Mesendoderm (in vitro differentiated cells): ENCODE results near the gene NIFK.
A peak's percentile ranks its signal among the peaks of the same experiment; 100 is the strongest.

ENCODE experiments used
- DNase-seq: peaks from one replicate; pipeline ENCODE4 v3.0.0; 2013
- H2AK5ac ChIP-seq: 2 replicates; pipeline ENCODE4 v1.6.1; 2013; ENCODE audit warnings: low read length, inconsistent platforms
- H2BK120ac ChIP-seq: 2 replicates; pipeline ENCODE4 v1.6.1; 2013; ENCODE audit warnings: low read depth, mild to moderate bottlenecking, low read length, moderate library complexity, mixed read lengths
- H2BK15ac ChIP-seq: replicated peaks from 2 replicates; pipeline ENCODE4 v1.6.1; 2013; ENCODE audit warnings: low read depth, mild to moderate bottlenecking, moderate library complexity
- H2BK5ac ChIP-seq: 2 replicates; pipeline ENCODE4 v1.6.1; 2013; ENCODE audit warnings: low read length, inconsistent platforms
- H3K18ac ChIP-seq: 2 replicates; pipeline ENCODE4 v1.6.1; 2013; ENCODE audit warnings: mild to moderate bottlenecking, low read length, mixed read lengths
- H3K23ac ChIP-seq: one replicate; pipeline ENCODE4 v1.6.1; 2013; ENCODE audit warnings: low read length
- H3K27ac ChIP-seq: 2 replicates; pipeline ENCODE4 v1.5.1; 2013; ENCODE audit warnings: low read depth, mild to moderate bottlenecking, inconsistent platforms, low read length, moderate library complexity
- H3K27me3 ChIP-seq: 2 replicates; pipeline ENCODE4 v1.6.1; 2013; ENCODE audit warnings: low read length, control low read depth, mild to moderate bottlenecking, inconsistent platforms; ENCODE audit not compliant: insufficient read depth, poor library complexity
- H3K36me3 ChIP-seq: 2 replicates; pipeline ENCODE4 v1.6.1; 2013; ENCODE audit warnings: low read length, inconsistent platforms; ENCODE audit not compliant: control insufficient read depth, insufficient read depth
- H3K4ac ChIP-seq: one replicate; pipeline ENCODE4 v1.6.1; 2013; ENCODE audit warnings: low read depth, mild to moderate bottlenecking, low read length, moderate library complexity
- H3K4me1 ChIP-seq: 2 replicates; pipeline ENCODE4 v1.6.1; 2013; ENCODE audit warnings: low read depth, low read length, inconsistent platforms; ENCODE audit not compliant: control insufficient read depth
- H3K4me2 ChIP-seq: 2 replicates; pipeline ENCODE4 v1.6.1; 2013; ENCODE audit warnings: low read length
- H3K4me3 ChIP-seq: 2 replicates; pipeline ENCODE4 v1.5.1; 2013; ENCODE audit warnings: mild to moderate bottlenecking, low read length
- H3K56ac ChIP-seq: one replicate; pipeline ENCODE4 v1.6.1; 2013; ENCODE audit warnings: low read length
- H3K79me1 ChIP-seq: 2 replicates; pipeline ENCODE4 v1.6.1; 2013; ENCODE audit warnings: low read length, inconsistent platforms
- H3K79me2 ChIP-seq: 2 replicates; pipeline ENCODE4 v1.6.1; 2013; ENCODE audit warnings: mild to moderate bottlenecking, low read length; ENCODE audit not compliant: control insufficient read depth, insufficient read depth
- H3K9ac ChIP-seq: 2 replicates; pipeline ENCODE4 v1.6.1; 2013; ENCODE audit warnings: low read length, inconsistent platforms
- H4K5ac ChIP-seq: one replicate; pipeline ENCODE4 v1.6.1; 2013; ENCODE audit warnings: low read length
- H4K8ac ChIP-seq: one replicate; pipeline ENCODE4 v1.6.1; 2013; ENCODE audit warnings: low read depth, mild to moderate bottlenecking, control low read depth, low read length, moderate library complexity
- WGBS: extraction: QIAGEN DNeasy Blood & Tissue Kit; methylation state at CpG from one replicate; pipeline ENCODE4 v1.1.7; 2013; ENCODE audit warnings: low lambda C conversion rate, missing lambda C conversion rate; ENCODE audit not compliant: insufficient coverage; ENCODE audit errors: extremely low coverage; 5-methylcytosine and 5-hydroxymethylcytosine counted together

Gene NIFK

DNA sequence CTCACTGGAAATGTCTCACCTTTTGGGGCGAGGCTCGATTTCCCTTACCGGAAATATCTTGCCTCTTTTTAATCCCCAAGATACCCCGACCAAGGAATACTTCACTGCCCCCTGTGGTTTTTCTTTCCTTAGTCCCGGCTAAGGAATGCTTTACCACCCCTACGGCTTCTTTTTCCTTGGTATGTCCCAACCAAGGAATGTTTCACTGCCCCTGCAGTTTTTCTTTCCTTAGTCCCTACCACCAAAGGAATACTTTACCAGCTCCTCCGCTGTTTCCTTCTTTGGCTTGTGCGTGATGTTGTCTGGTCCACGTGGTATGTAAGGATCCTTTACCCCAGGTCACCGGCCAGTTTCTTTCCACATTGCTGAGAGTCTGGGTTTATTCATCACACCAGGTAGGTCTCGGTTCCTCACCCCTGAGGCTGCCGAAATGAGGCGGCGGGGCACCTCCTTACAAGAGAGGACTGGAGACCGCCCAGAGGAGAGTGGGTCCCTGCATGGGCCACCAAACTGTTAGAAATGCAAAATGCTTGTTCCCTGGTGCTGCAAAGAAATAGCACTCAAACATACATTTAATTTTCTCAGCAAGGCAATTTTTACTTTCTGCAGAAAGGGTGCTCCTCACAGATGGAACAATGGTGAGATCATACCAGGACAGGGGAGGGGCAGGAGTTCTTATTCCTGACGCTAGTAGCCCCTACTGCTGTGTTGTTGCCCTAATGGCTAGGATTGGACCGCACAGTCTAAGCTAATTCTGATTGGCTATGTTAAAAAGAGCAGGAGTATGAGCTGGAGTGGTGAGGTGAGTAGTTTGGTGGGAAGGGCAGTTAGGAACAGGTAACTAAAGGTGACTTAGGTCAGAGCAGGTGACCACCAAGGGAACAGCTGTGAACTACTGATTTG, 54.0 kb downstream of the NIFK start:
- H3K79me1 ChIP-seq, result no peaks in the 10 kb centered on the region
- no peak overlapping the region for H2BK5ac ChIP-seq
- no peaks in the 10 kb centered on the region for H3K79me2 ChIP-seq
- H2BK15ac ChIP-seq, result no peak overlapping the region
- no CpG with 5 or more reads among the region's 17 CpGs for WGBS
- H3K23ac ChIP-seq, result no peak overlapping the region
- H2BK120ac ChIP-seq, result no peak overlapping the region
- no peak overlapping the region for H3K9ac ChIP-seq
- H3K4ac ChIP-seq, result no peak overlapping the region
- H3K27ac ChIP-seq, result no peak overlapping the region
- H3K36me3 ChIP-seq, result no peaks in the 10 kb centered on the region
- peak; percentile 23 for DNase-seq
- no peak overlapping the region for H4K8ac ChIP-seq
- H2AK5ac ChIP-seq, result no peak overlapping the region
- H3K4me2 ChIP-seq, result no peak overlapping the region
- H3K56ac ChIP-seq, result no peak overlapping the region
- no peaks in the 10 kb centered on the region for H3K27me3 ChIP-seq
- peak overlapping the region; percentile 28 for H3K4me3 ChIP-seq
- H4K5ac ChIP-seq, result no peak overlapping the region
- no peaks in the 10 kb centered on the region for H3K4me1 ChIP-seq
- no peak overlapping the region for H3K18ac ChIP-seq

- no peak overlapping the region for H3K27ac ChIP-seq
- H3K56ac ChIP-seq, result no peak overlapping the region
- no peak overlapping the region for H3K23ac ChIP-seq
- no peak overlapping the region for H2AK5ac ChIP-seq
- H4K8ac ChIP-seq, result no peak overlapping the region
- H4K5ac ChIP-seq, result no peak overlapping the region
- no peak overlapping the region for H3K9ac ChIP-seq
- no peak overlapping the region for H3K18ac ChIP-seq
- no peak overlapping the region for H2BK120ac ChIP-seq
- H2BK5ac ChIP-seq, result no peak overlapping the region
- no peaks in the 10 kb centered on the region for H3K79me1 ChIP-seq
- no peak for DNase-seq
- H3K27me3 ChIP-seq, result no peaks in the 10 kb centered on the region
- no peaks in the 10 kb centered on the region for H3K79me2 ChIP-seq
- H3K4me1 ChIP-seq, result no peaks in the 10 kb centered on the region
- H3K4ac ChIP-seq, result no peak overlapping the region
- no peak overlapping the region for H3K4me3 ChIP-seq
- H2BK15ac ChIP-seq, result no peak overlapping the region
- no peak overlapping the region for H3K4me2 ChIP-seq
- H3K36me3 ChIP-seq, result no peaks in the 10 kb centered on the region
Observed at GRCh38 chr2:121677855-121678254, 58.8 kb downstream of the NIFK start.
